GM12864 (cell line): ENCODE data around the gene VRK1.

Experiments used
- DNase-seq: peaks from one replicate; pipeline ENCODE4 v3.0.0-alpha.2; 2011; ENCODE audit warnings: low read depth
- H3K4me3 ChIP-seq: 2 replicates; pipeline ENCODE4 v1.5.1; 2011; ENCODE audit warnings: mild to moderate bottlenecking, low read depth, low read length, control low read depth
- CTCF ChIP-seq: IDR thresholded peaks from 2 replicates; pipeline ENCODE4 v1.5.1; 2011; ENCODE audit warnings: low read depth, mild to moderate bottlenecking, moderate library complexity, low read length, control low read depth, inconsistent platforms; ENCODE audit errors: missing control alignments

VRK1 gene

GRCh38 chr14:96902004-96902403, 104.8 kb downstream of the VRK1 start:
- DNase-seq: no peak
- no peak for TF ChIP-seq CTCF
- no peak overlapping the region for H3K4me3 ChIP-seq

- DNase-seq: no peak
- no peak for TF ChIP-seq CTCF
- no peak overlapping the region for H3K4me3 ChIP-seq
These were observed 106.4 kb downstream of the VRK1 start for GRCh38 chr14:96903444-96904023.

GRCh38 chr14:96904201-96904600, 107.0 kb downstream of the VRK1 start:
- H3K4me3 ChIP-seq: no peak overlapping the region
- no peak for DNase-seq

GRCh38 chr14:96905065-96905464, 107.9 kb downstream of the VRK1 start:
- DNase-seq: no peak
- no peak overlapping the region for H3K4me3 ChIP-seq

More at GRCh38 chr14:96904201-96904600, 107.0 kb downstream of the VRK1 start:
- TF ChIP-seq CTCF: no peak

GRCh38 chr14:96905825-96906224, 108.6 kb downstream of the VRK1 start:
- no peak for DNase-seq
- TF ChIP-seq CTCF: no peak
- no peak overlapping the region for H3K4me3 ChIP-seq

More at GRCh38 chr14:96905065-96905464, 107.9 kb downstream of the VRK1 start:
- TF ChIP-seq CTCF: no peak

GRCh38 chr14:96906434-96906833, 109.3 kb downstream of the VRK1 start:
- no peak overlapping the region for H3K4me3 ChIP-seq
- no peak for TF ChIP-seq CTCF

GRCh38 chr14:96909841-96910364, 112.7 kb downstream of the VRK1 start:
- H3K4me3 ChIP-seq: no peak overlapping the region
- no peak for DNase-seq
- no peak for TF ChIP-seq CTCF

More at GRCh38 chr14:96906434-96906833, 109.3 kb downstream of the VRK1 start:
- no peak for DNase-seq
